Heart left ventricle (tissue), 16 donors: Measurements from ENCODE around the gene MRPL23. TPM values are rescaled to one million over a fixed set of nuclear protein-coding genes. Genes with fewer than 3 reads are reported as not detected.

Experiments
- ATAC-seq, 4 donors: fragments of 200-7000 bp; cut with Tn5 transposase; one replicate each; pipeline ENCODE4 v1.9.1; 2020 to 2022; ENCODE audit warnings: moderate library complexity in 4 of 4, mild to moderate bottlenecking in 3 of 4, moderate number of reproducible peaks in 1 of 4
- DNase-seq, 5 donors: peaks; one replicate each; pipeline ENCODE4 v3.0.0-alpha.2; 2020
- H3K27ac ChIP-seq, 12 donors: fragments of 200-600 bp; sonication (generic) in 4 of 12; one replicate each; pipeline versions ENCODE4 v1.5.0 to v1.8.0; 2016 to 2022; ENCODE audit warnings: mild to moderate bottlenecking in 2 of 12
- H3K27me3 ChIP-seq, 9 donors: fragments of 200-600 bp; sonication (generic) in 2 of 9; one replicate each; pipeline versions ENCODE4 v1.5.1 to v1.8.0; 2016 to 2022; ENCODE audit warnings: mild to moderate bottlenecking in 3 of 9
- H3K36me3 ChIP-seq, 9 donors: fragments of 200-600 bp; sonication (generic) in 2 of 9; one replicate each; pipeline versions ENCODE4 v1.5.0 to v1.8.0; 2018 to 2022; ENCODE audit warnings: mild to moderate bottlenecking in 2 of 9
- H3K4me1 ChIP-seq, 12 donors: fragments of 200-600 bp; sonication (generic) in 4 of 12; one replicate each; pipeline versions ENCODE4 v1.5.0 to v1.8.0; 2016 to 2022; ENCODE audit warnings: mild to moderate bottlenecking in 3 of 12
- H3K4me3 ChIP-seq, 12 donors: fragments of 200-600 bp; sonication (generic) in 4 of 12; one replicate each; pipeline versions ENCODE4 v1.5.0 to v1.8.0; 2017 to 2022; ENCODE audit warnings: mild to moderate bottlenecking in 9 of 12, moderate library complexity in 4 of 12
- H3K9me3 ChIP-seq, 12 donors: fragments of 200-600 bp; sonication (generic) in 4 of 12; one replicate each; pipeline versions ENCODE4 v1.5.0 to v1.8.0; 2016 to 2022; ENCODE audit warnings: mild to moderate bottlenecking in 1 of 12
- CTCF ChIP-seq, 12 donors: fragments of 200-600 bp; sonication (generic) in 4 of 12; IDR thresholded peaks; one replicate each; pipeline versions ENCODE4 v1.5.0 to v1.8.0; 2018 to 2022; ENCODE audit warnings: antibody characterized with exemption in 12 of 12, mild to moderate bottlenecking in 5 of 12
- POLR2A ChIP-seq, 2 donors: fragments of 450-650 bp; IDR thresholded peaks; one replicate each; pipeline ENCODE4 v1.6.1; 2017; ENCODE audit warnings: antibody characterized with exemption in 2 of 2, mild to moderate bottlenecking in 2 of 2, moderate library complexity in 2 of 2
- WGBS, 4 donors: extraction: QIAGEN DNeasy Blood & Tissue Kit in 2 of 4; methylation state at CpG; one replicate each; pipeline versions ENCODE4 v1.1.5 to v1.1.7; 2013 to 2018; 5-methylcytosine and 5-hydroxymethylcytosine counted together
- intact Hi-C, 10 donors: fragments of 100-400 bp; cut with DNase I; formaldehyde crosslinking; loops; one replicate each; pipeline versions ENCODE4 v1.11.1 to v1.14.2; 2022
- polyA plus RNA-seq, 2 donors: library from polyadenylated mRNA; stranded (reverse); fragments of 200-250 nt; gene quantifications; one replicate each; pipeline ENCODE4 v1.2.3, GENCODE V29; 2013
- total RNA-seq, 9 donors: library from RNA; depleted of rRNA in 2 of 9; stranded (reverse); fragments of >200 nt in 2 of 9; fragmentation: NEBNext Ultra II Directional in 3 of 9; extraction: Animal tissue kit (Norgen Biotek cat#: 25700) in 3 of 9; gene quantifications; one replicate each; pipeline versions ENCODE4 v1.1.0 to v1.2.4, GENCODE V29; 2016 to 2023
- donor health status: ischemic (EF 13 %, LVEDD 7.1; RV severe dilation, severe dysfunction).
- donor health status: healthy with polysubstance abuse.
- donor health status: DM: no; HTN: yes; CAD: no.
- donor health status: DM: no; HTN: no; CAD: no.
- donor health status: ischemic (EF 25% LVEDD 6.9; RV normal size, moderate dysfunction).
- donor health status: ischemic (EF 25% LVEDD 5.7; RV mildly dilated, moderate dysfunction).
- donor health status: healthy.
- donor health status: DM: yes; HTN: yes; CAD: no.
- donor health status: ischemic (EF 35%, LVEDD 5.7; RV mildly dilated, moderate dysfunction).
- donor health status: nonischemic (EF 11% LVEDD 7.7; RV severe dilation, severe dysfunction).
- donor health status: DM: yes; HTN: yes; CAD: no.
- donor health status: PGD.
- donor health status: ischemic (EF 29% LVEDD 5.4; RV normal size, mild dysfunction).
- donor health status: nonischemic (EF 23%, LVEDD 6.1; RV moderate dilation, normal function).

MRPL23 gene
- total and polyA plus RNA-seq, 11 donors: 44.0 to 183 (median 93.3) TPM

GRCh38 chr11:1921574-1922141 lies 25.5 kb upstream of the MRPL23 start:
- Histone ChIP-seq H3K27ac (peak overlapping the region; percentile 71 to 93 (median 84)), H3K9me3 (no peaks in the 10 kb centered on the region), H3K4me3 (peak overlapping the region in 8 of 12 donors; percentile 13 to 56 (median 44)), H3K36me3 (no peaks in the 10 kb centered on the region), H3K27me3 (no peaks in the 10 kb centered on the region), H3K4me1 (peaks cover 12 to 89% (median 53%) of the 10 kb centered on the region in 12 donors)
- no peak for TF ChIP-seq POLR2A (IDR thresholded peaks at IDR 0.05)
- no peak for TF ChIP-seq CTCF (IDR thresholded peaks at IDR 0.05)
- intact Hi-C loops: loop anchor here in 2 of 10 donors (10.0 kb wide), 2 partner anchors 77 to 227 kb away; partner anchors contain the start of gene KRTAP5-6 (in 1 of the 2)
- DNase-seq (peak; percentile 47 to 80 (median 61)), ATAC-seq (peak in 3 of 4 donors; percentile 5 to 38 (median 12))
- WGBS, 4 donors: 44 to 65% (median 51%) methylated on average over 18 of the region's 18 CpGs

GRCh38 chr11:1922481-1923081 lies 24.6 kb upstream of the MRPL23 start:
- intact Hi-C loops: loop anchor here in 2 of 10 donors (10.0 kb wide), 2 partner anchors 78 to 228 kb away; partner anchors contain the start of gene KRTAP5-6 (in 1 of the 2)
- no peaks in the 10 kb centered on the region for H3K9me3 ChIP-seq
- peak overlapping the region; percentile 71 to 93 (median 84) for H3K27ac ChIP-seq
- ATAC-seq: peak in 2 of 4 donors; percentile 10 to 39
- no peak for TF ChIP-seq CTCF (IDR thresholded peaks at IDR 0.05)
- no peak for TF ChIP-seq POLR2A (IDR thresholded peaks at IDR 0.05)
- 48 to 68% (median 54%) methylated on average over 14 of the region's 14 CpGs for WGBS, 4 donors
- peak; percentile 50 to 78 (median 71) for DNase-seq
- peak overlapping the region in 6 of 12 donors; percentile 9 to 56 (median 48) for H3K4me3 ChIP-seq
- peaks cover 9 to 89% (median 56%) of the 10 kb centered on the region in 12 donors for H3K4me1 ChIP-seq
- H3K36me3 ChIP-seq: no peaks in the 10 kb centered on the region
- no peaks in the 10 kb centered on the region for H3K27me3 ChIP-seq

GRCh38 chr11:1923201-1923956 lies 23.8 kb upstream of the MRPL23 start:
- no peaks in the 10 kb centered on the region for H3K36me3 ChIP-seq
- H3K4me1 ChIP-seq: peaks cover 7 to 89% (median 53%) of the 10 kb centered on the region in 12 donors
- no peak for ATAC-seq
- no peaks in the 10 kb centered on the region for H3K9me3 ChIP-seq
- peak overlapping the region in 10 of 12 donors; percentile 72 to 93 (median 86) for H3K27ac ChIP-seq
- no peak for TF ChIP-seq POLR2A (IDR thresholded peaks at IDR 0.05)
- TF ChIP-seq CTCF (IDR thresholded peaks at IDR 0.05): no peak
- WGBS, 4 donors: 80 to 88% (median 84%) methylated on average over 21 to 22 of the region's 22 CpGs
- peak in 1 of 5 donors; percentile 47 for DNase-seq
- intact Hi-C loops: loop anchor here in 2 of 10 donors (10.0 kb wide), 2 partner anchors 79 to 229 kb away; partner anchors contain the start of gene KRTAP5-6 (in 1 of the 2)
- no peak overlapping the region for H3K4me3 ChIP-seq
- H3K27me3 ChIP-seq: no peaks in the 10 kb centered on the region
